HEK293T (cell line): ENCODE results near the gene MAPK8IP3.

Experiments
- CTCF ChIA-PET: fragments of 350-600 bp; formaldehyde crosslinking; extraction: SDS; loops from one replicate; lab custom pipeline; 2021; ENCODE audit warnings: antibody characterized with exemption, inconsistent platforms; lab: Yijun Ruan, JAX
- POLR2A ChIA-PET: fragments of 350-600 bp; formaldehyde crosslinking; extraction: SDS; loops from one replicate; lab custom pipeline; 2020; ENCODE audit warnings: antibody characterized with exemption, inconsistent platforms; lab: Yijun Ruan, JAX
- DNase-seq: peaks from one replicate; pipeline ENCODE4 v3.0.0; 2012; ENCODE audit warnings: mixed read lengths; ENCODE audit errors: extremely low spot score
- ARNT ChIP-seq: fragments of 450-650 bp; IDR thresholded peaks from 2 replicates; pipeline ENCODE4 v1.6.1; 2017; ENCODE audit warnings: mild to moderate bottlenecking
- BHLHE40 ChIP-seq: fragments of 450-650 bp; IDR thresholded peaks from 2 replicates; pipeline ENCODE4 v1.6.1; 2016; ENCODE audit warnings: mild to moderate bottlenecking, moderate library complexity, borderline replicate concordance
- CTBP1 ChIP-seq: fragments of 450-650 bp; IDR thresholded peaks from 2 replicates; pipeline ENCODE4 v1.6.1; 2016; ENCODE audit warnings: borderline replicate concordance
- ELF4 ChIP-seq: fragments of 450-650 bp; IDR thresholded peaks from 2 replicates; pipeline ENCODE4 v1.6.1; 2017; ENCODE audit warnings: antibody characterized with exemption
- FOXA1 ChIP-seq: fragments of 450-650 bp; IDR thresholded peaks from 2 replicates; pipeline ENCODE4 v1.6.1; 2016; ENCODE audit warnings: mild to moderate bottlenecking
- FOXK2 ChIP-seq: fragments of 450-650 bp; IDR thresholded peaks from 2 replicates; pipeline ENCODE4 v1.6.1; 2016; ENCODE audit warnings: mild to moderate bottlenecking
- FOXM1 ChIP-seq: fragments of 450-650 bp; IDR thresholded peaks from 2 replicates; pipeline ENCODE4 v1.6.1; 2017; ENCODE audit warnings: mild to moderate bottlenecking, borderline replicate concordance
- HDGF ChIP-seq: fragments of 450-650 bp; IDR thresholded peaks from 2 replicates; pipeline ENCODE4 v1.6.1; 2017; ENCODE audit warnings: antibody characterized with exemption, borderline replicate concordance
- L3MBTL2 ChIP-seq: fragments of 450-650 bp; conservative IDR thresholded peaks from 2 replicates; pipeline ENCODE4 v1.6.1; 2016; ENCODE audit warnings: mild to moderate bottlenecking
- LEF1 ChIP-seq: fragments of 450-650 bp; IDR thresholded peaks from 2 replicates; pipeline ENCODE4 v1.6.1; 2017; ENCODE audit warnings: mild to moderate bottlenecking, borderline replicate concordance
- NFRKB ChIP-seq: fragments of 450-650 bp; IDR thresholded peaks from 2 replicates; pipeline ENCODE4 v1.6.1; 2016; ENCODE audit warnings: mild to moderate bottlenecking, moderate library complexity
- PKNOX1 ChIP-seq: fragments of 450-650 bp; IDR thresholded peaks from 2 replicates; pipeline ENCODE4 v1.6.1; 2016
- SP1 ChIP-seq: fragments of 450-650 bp; IDR thresholded peaks from 2 replicates; pipeline ENCODE4 v1.6.1; 2017
- SUZ12 ChIP-seq: fragments of 450-650 bp; IDR thresholded peaks from 2 replicates; pipeline ENCODE4 v1.6.1; 2016; ENCODE audit warnings: mild to moderate bottlenecking
- TARDBP ChIP-seq: fragments of 450-650 bp; IDR thresholded peaks from 2 replicates; pipeline ENCODE4 v1.6.1; 2016
- ZNF384 ChIP-seq: fragments of 450-650 bp; IDR thresholded peaks from 2 replicates; pipeline ENCODE4 v1.6.1; 2016

Gene MAPK8IP3

GRCh38 chr16:1726661-1727502, 20.9 kb downstream of the MAPK8IP3 start:
- TF ChIP-seq SP1 (no peak), PKNOX1 (no peak), TARDBP (no peak; the same call in 1 of the 2 replicates), ARNT (no peak), ZNF384 (no peak), FOXA1 (no peak), BHLHE40 (no peak)
- ChIA-PET CTCF (no interaction called here), POLR2A (no interaction called here)
- DNase-seq: no peak

GRCh38 chr16:1727651-1728624, 21.9 kb downstream of the MAPK8IP3 start:
- TF ChIP-seq CTBP1 (no peak), LEF1 (no peak), L3MBTL2 (no peak), ZNF384 (no peak), ARNT (no peak), BHLHE40 (no peak), FOXM1 (no peak), NFRKB (no peak), SUZ12 (no peak), PKNOX1 (no peak), ELF4 (no peak), TARDBP (no peak), FOXK2 (no peak)
- ChIA-PET POLR2A (no interaction called here), CTCF (no interaction called here)
- DNase-seq: no peak

- DNase-seq: no peak
- ChIA-PET CTCF (no interaction called here), POLR2A (no interaction called here)
- TF ChIP-seq CTBP1: no peak
- no peak for TF ChIP-seq ARNT
- no peak for TF ChIP-seq PKNOX1
- TF ChIP-seq HDGF: no peak
- no peak for TF ChIP-seq LEF1
- no peak for TF ChIP-seq BHLHE40
- TF ChIP-seq FOXM1: no peak
- TF ChIP-seq SUZ12: no peak
- TF ChIP-seq ELF4: no peak
- no peak for TF ChIP-seq FOXK2
- TF ChIP-seq TARDBP: no peak
- TF ChIP-seq SP1: no peak
These were observed 23.0 kb downstream of the MAPK8IP3 start for GRCh38 chr16:1729026-1729425.

- ChIA-PET CTCF (no interaction called here), POLR2A (no interaction called here)
- no peak for DNase-seq
- TF ChIP-seq CTBP1 (no peak), PKNOX1 (no peak), SUZ12 (no peak), FOXA1 (no peak), SP1 (no peak), TARDBP (no peak), BHLHE40 (no peak), LEF1 (no peak), ELF4 (no peak), NFRKB (no peak)
These were observed 23.4 kb downstream of the MAPK8IP3 start for GRCh38 chr16:1729445-1729844.

- ChIA-PET POLR2A (no interaction called here), CTCF (no interaction called here)
- TF ChIP-seq CTBP1 (no peak), FOXA1 (no peak), FOXM1 (no peak), NFRKB (no peak), LEF1 (no peak), HDGF (no peak), ELF4 (no peak), L3MBTL2 (no peak), TARDBP (no peak), FOXK2 (no peak), BHLHE40 (no peak), ARNT (no peak), SP1 (no peak), ZNF384 (no peak), SUZ12 (no peak)
- no peak for DNase-seq
These were observed 25.1 kb downstream of the MAPK8IP3 start for GRCh38 chr16:1731073-1731472.
